ENCODE data around the gene POU2F2. TPM values are rescaled to one million over a fixed set of nuclear protein-coding genes. Genes with fewer than 3 reads are reported as not detected.
A peak's percentile ranks its signal among the peaks of the same experiment; 100 is the strongest.

Gene POU2F2
- polyA plus RNA-seq (ENCODE audit: insufficient read length in 10 of 10) = 1 to 10 TPM; 1.5 to 3.0 (median 1.7) TPM
- long read RNA-seq, donor 1, partial matches to known transcripts = 28 of 28 reads
- long read RNA-seq, donor 1, other reads (novel, unspliced or antisense) = 0 of 28 reads
- long read RNA-seq, donor 2 = 0 reads
- long read RNA-seq, donor 3 = 0 reads
- long read RNA-seq, donor 4 = 0 reads
- long read RNA-seq, donor 5 = 0 reads
- long read RNA-seq, donor 6 = 0 reads
- long read RNA-seq, donor 7 = 0 reads
- long read RNA-seq, donor 8 = 0 reads
- long read RNA-seq, donor 9 = 0 reads

GRCh38 chr19:42132030-42132628, at the start of gene POU2F2:
Gene POU2F2, minus strand, starts transcription at chr19:42132446. Its CDS starts 35 bp downstream, at chr19:42132411.
- DNase-seq = no peak

GRCh38 chr19:42178791-42179674, 46.8 kb upstream of the POU2F2 start:
- DNase-seq = no peak

- no peak for DNase-seq
Measured at GRCh38 chr19:42177686-42178019, 45.4 kb upstream of the POU2F2 start.

DNA sequence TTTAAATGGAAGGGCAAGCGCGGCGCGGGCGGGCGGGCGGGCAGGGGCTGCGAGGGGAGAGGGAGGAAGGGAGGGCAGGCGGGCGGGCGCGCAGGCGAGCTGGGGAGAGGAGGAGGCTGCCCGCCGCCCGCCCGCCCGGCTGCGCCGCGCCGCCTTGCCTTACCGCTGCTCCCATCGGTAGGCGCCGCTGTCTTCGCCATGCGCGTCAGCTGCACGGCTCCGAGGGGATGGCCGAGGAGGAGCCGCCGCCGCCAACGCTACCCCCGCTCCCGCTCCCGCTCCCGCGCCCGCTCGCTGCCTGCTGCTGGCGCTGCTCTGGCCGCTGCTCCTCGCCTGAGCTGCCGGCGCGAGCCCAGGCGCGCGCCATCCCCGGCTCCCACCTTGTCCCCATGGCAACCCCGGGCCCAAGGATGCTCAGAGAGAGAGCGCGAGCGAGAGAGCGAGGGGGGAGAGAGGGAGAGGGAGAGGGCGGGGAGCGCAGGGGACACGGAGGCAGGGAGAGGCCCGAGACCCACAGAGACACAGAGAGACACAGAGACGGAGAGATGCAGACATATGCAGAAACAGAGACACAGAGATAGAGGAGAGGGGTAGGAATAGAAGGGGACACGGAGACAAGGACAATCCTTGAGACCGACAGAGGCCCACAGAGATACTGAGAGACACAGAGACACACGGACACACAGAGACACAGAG, 44.9 kb upstream of the POU2F2 start:
- peak; percentile 68 to 86 (median 72) for DNase-seq

DNA sequence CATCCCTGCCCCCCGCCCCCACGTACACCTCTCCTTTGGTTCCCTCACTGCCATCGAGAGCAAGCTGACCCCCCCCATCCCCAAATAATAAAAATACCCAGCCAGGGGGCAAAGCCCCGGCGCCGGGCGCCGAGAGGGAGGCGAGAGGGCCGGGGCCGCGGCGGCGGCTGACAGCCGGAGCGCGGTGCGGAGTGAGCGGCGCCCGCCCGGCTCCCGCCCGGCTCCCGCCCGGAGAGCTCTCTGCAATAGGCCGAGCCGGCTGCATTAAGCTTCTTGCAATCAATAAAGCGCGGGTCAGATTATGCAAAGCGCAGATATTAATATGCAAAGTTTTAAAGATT, 44.4 kb upstream of the POU2F2 start:
- DNase-seq = no peak

DNA sequence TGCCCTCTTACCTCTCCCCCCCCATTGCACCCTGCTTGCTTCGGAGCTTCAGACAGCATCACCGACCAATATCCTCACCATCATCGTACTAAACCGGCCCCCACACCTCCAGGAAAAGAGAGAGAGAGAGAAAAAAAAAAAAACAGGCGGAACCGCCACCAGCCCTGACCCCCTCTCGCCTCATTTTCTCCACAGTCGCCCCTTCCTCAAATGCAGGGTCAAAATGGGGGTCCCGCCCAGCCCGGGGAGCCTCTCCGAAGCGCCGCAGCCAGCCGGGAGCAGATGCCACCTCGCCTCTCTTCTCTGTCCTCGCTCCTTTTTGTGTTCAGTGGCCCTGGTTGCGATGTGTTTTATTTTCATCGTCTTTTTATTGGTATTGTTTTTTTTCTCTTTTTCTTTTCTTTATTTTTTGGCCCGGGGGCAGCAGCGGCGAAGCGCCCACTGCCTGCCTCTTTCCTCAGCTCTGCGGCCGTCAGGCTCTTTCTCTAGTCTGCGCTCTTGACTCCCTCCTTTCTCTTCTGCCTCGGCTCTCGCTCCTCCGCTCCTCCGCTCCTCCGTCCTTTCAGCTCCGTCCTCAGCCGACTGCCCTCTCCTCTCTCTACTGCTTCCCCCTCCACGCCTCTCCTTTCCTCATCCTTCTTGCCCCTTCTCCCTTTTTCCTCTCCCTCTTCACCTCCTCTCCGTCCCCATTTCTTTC, 43.9 kb upstream of the POU2F2 start:
- DNase-seq = peak in 1 of 3 donors; percentile 48

DNA sequence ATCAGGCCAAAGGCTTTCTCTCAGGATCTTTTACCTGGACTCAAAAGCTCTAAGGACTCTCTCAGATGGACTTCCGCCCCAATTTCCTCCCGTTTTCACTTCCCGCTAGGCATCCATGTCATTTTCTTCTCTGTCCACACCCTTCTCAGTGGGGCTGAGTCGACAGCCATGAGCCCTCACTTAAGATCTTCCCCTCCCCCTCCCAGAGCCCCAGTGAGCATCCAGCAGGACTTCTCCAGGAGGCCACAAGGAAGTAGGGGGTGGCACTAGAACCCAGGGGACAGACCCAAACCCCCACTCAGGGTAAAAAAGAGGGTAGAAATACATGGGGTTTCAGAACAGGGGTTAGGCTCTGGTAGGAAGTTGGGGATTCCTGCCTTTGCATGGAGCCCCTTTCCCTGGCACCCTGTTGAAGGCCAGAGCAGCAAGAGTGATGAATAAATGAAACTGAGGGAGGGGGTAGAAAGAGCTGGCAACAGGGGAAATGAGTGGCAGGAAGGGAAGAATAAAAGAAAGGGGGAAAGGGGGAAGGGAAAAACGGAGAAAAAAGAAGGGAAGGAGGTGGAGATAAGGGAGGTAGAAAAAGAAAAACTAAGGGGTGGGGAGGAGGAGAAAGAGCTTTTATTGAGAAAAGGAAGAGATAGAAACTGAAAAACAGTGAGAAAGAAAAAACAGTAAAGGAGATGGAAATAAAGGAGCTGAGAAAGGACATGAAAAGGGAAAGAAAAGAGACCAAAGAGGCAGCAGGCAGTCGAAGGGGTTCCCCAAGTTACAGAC, 42.9 kb upstream of the POU2F2 start:
- no peak for DNase-seq

- DNase-seq = no peak
Measured at GRCh38 chr19:42174188-42174587, 41.9 kb upstream of the POU2F2 start.

- DNase-seq = no peak
Measured at GRCh38 chr19:42173695-42174094, 41.4 kb upstream of the POU2F2 start.

DNA sequence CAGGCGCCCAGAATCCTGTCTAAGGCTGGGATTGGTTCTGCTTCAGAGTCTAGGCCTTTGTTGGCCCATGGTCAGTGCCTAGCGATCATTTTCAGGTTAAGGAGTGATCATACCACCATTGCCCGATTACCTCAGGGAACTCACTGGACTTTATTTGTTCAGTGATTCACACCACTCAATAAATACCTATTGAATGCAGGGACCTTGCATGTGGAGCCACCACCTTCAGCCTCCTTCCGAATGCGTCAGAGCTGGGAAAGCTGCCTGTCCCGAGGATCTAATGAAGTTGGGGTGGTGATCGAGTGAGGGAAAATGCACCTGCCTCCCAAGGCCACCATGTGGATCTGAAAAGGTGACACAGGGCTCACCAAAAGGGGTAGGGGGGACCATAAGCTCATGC, 40.0 kb upstream of the POU2F2 start:
- no peak for DNase-seq

DNA sequence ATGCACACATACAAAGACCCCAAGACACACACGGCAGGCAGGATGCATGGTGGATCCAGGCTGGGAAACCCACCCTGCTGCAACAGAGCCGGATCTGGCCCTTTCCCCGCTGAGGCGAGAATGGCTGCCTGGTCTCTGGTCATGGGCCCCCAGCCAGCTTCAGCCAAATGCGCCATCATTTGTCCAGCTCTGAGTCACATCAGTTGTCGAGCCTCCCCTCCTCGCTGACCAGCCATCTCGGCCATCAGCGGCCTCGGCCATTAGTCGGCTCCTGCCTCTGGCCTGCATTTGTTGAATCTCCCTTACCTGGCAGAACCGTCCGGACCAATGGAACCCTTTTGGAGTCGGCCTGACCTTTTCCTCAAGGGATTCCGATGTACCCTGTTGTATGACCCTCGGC, 38.5 kb upstream of the POU2F2 start:
- DNase-seq = no peak

- no peak for DNase-seq
Measured at GRCh38 chr19:42169486-42170413, 37.5 kb upstream of the POU2F2 start.

DNA sequence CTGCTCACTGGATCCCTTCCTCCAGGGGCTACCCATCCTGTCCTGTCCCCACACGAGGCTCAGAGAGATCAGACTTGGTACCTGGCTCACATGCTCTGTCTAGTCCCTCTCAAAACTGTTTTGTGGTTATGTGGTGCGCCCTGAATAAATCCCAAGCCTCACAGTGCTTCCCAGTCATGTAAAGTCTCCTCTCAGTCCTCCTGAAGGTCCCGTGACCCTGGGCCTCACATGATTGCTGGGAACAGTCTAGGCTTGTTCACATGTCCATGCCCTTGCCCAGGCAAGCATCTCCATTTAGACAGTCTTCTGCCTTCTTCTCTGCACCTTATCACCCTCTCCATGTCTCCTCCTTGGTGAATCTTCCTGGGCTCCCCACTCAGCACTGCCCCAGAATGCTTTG, 36.0 kb upstream of the POU2F2 start:
- DNase-seq = no peak

DNA sequence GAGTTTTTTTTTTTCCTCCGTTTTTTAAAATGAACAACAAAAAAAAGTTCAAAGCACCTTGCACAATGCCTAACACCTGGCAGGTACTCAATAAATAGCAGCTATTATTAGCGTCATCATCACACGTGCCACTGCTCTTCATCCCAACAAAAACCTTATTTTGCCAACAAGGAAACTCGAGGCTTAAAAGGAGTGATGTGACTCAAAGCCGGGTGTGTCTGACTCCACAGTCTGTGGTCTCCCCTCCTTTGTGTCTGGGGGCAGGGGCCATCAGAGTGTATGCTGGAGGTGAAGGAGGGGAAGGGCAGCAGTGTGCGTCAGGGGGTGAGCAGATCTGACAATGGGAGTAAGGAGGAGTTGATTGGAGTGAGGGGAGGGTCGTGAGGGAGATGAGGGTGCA, 34.1 kb upstream of the POU2F2 start:
- no peak for DNase-seq

GRCh38 chr19:42165146-42165545, 32.9 kb upstream of the POU2F2 start:
- no peak for DNase-seq

GRCh38 chr19:42161616-42162263, 29.5 kb upstream of the POU2F2 start:
- DNase-seq = no peak

GRCh38 chr19:42159942-42160341, 27.7 kb upstream of the POU2F2 start:
- no peak for DNase-seq

DNA sequence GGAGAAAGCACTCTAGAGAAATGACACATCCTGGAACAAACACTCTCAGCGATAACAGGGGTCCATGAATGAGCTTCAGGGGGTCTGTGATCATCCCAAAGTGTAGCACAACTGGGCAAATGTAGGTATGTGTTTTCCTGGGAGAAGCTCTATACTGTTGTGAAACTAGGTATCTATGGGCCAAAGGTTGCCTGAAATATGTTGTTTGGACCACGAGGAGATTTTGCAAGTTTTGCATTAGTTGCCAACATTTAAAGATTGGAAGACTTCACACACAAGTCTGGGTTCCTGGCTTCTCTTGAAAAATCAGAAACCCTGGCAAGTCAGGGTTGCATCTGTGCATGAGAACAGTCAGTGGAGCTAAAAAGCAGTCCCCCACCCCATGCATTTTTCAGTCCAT, 26.7 kb upstream of the POU2F2 start:
- DNase-seq = no peak

GRCh38 chr19:42156571-42156970, 24.3 kb upstream of the POU2F2 start:
- DNase-seq = no peak
